UCSD-AML1 (cell line): ENCODE measurements around the gene RAB15.

Experiments
- DNase-seq: peaks from one replicate; lab custom pipeline; 2025; ENCODE audit not compliant: unreplicated experiment; lab: John Stamatoyannopoulos, UW

Gene RAB15

DNA sequence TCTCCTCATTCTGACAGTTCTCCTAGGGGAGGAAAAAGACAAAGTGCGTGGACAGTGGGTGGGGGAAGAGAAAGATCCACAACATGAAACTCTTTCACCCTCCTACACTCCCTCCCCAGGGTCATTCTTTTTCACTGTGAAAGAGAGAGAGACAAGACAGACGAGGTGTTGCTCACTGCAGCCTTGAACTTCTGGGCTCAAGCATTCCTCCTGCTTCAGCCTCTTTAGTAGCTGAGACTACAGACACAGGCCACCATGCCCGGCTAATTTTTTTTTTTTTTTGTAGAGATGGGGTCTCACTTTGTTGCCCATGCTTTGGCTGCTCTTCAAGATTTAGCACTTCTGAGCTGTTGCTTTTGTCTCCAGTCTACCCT, 32.3 kb downstream of the RAB15 start:
- DNase-seq = no peak

DNA sequence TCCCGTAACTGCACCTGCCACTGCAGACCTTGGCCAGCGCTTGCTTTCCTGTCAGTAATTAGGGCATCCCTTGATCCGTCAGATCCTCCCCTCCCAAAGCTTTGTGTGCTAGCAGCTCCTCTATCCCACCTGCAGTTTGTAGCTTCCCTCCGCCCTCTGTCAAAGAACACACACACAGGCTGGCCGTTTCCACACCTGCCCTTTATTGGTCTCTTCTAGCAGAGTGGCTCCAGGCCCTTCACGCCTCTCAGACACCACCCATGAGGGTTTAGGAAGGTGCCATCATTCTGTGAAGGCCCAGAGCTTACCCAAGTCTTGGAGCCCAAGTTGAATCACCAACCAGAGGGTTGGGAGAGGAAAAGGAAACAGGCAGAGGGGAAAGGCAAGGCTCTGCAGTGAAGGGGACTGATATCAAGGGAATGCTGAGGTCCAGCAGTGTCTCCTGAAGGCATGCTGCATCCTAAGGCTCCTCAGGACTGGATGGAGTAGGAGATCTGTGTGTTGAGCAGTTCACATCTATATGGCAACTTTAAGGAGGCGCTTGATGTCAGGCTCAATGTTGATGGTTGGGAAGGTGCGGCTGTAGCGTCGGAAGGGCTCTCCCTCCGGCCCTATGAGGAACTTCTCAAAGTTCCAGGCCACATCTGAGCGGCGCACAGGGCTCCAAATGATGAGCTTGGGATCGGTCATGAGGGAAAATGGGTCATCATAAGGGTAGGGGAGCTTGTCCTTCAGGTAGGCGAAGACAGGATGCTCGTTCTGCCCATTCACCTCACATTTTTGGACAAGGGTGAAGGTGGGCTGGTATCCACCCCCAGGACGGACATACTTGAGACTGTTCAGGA, 32.9 kb downstream of the RAB15 start:
- no peak for DNase-seq

DNA sequence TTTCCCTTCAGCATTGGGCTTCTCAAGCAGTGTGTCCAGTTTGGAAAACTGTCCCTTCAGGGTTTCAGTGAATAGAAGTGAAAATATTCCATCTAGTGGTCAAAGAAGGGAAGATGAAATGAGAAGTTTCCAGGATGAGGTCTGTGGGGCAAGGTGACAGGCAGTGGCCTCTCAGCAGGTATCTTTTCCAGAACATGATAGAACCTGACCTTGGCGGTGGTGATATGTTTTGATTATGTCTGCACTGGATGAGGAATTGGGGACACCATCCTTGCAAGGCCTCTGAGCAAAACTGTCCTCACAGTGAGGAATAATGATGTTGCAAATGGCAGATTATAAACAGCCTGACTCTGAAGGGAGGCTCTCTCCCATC, 34.3 kb downstream of the RAB15 start:
- DNase-seq = no peak

DNA sequence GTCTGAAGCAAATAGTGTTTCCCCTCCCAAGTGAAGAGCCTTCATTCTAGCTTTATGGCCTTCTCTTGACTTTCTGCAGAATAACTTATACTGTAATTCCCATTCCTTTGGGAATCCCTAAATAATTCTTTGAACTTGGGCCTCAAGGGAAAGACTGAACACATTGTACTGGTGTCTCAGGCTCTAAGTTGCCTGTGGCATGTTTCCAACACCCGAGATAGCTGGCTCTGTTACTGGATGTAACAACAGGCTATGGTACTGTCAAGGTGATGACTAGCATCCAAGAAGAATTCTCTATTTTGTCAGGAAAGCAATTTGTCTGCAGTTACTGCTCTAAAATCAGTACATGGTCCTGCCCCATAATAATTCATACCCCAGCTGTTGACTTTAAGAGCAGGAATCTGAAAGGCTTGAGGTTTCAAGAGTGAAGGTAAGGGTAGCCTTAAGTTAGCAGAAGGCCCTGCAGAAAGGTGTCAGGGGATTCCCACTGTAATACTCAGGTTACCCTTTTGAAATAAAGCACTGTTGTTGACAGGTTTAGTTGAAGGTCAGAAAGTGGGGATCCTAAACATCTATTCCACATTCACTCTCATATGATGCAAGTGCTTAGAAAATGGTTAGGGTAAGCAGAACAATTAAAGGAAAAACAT, 34.8 kb downstream of the RAB15 start:
- no peak for DNase-seq

DNA sequence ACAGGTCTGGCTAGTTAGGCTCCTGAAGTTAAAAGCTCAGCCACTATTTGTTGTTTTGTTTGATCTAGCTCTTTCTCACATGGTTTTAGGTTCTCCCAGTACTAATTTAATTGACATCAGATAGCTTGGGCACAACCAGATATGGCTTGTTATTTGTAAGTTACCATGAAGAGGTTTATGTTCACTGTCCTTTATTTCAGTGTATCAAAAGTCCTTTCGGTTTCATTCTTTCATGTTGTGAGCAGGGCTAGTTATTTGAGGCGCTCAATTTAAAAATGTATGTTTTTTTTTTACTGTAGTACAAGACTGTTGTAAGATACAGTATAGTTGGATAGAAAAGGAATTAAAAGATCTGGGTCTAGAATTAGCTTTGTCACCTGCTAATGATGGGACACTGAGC, 36.6 kb downstream of the RAB15 start:
- DNase-seq = no peak

DNA sequence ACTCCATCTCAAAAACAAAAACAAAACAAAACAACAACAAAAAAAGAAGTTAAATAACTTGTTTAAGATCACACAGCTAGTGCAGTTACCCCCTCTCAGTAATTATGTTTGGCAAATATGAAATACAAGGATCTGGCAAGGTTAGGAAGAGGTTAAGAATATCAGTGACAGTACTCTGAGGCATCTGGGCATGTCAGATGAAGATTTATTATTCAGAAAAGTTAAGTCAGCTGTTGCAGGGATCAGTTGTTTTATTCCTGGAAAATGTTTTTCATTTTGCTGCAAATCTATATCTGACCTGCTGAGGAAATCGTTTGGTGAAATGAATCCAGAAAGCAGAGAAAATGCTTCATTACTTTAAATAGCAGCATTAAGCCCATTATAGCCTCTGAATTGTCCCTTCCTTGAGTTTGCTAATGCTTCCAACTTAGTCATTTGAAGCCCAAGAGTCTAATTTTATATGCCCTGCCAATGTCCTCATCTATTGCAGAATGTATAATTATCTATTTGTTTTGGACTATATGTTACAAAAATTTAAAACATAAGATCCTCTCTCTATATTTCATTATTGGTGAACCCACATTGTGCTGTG, 37.7 kb downstream of the RAB15 start:
- no peak for DNase-seq

DNA sequence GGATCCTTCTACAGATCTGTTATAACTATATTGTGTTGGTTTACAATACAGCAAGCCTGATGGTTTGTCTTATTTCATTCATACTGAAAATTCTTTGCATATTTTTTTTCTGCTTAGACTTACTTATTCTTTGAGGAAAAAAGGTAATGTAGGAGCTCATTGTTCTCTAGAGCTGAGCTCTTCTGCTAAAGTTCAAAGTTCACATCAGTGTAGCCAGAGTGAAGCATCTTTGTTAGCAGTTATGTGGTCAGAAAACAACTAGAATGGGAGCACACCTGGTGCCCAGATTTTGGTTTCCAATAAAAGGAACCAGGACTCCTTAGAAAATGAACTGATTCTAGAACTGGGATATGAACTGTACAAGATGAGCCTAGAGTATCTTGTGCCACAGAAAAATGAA, 39.9 kb downstream of the RAB15 start:
- DNase-seq = no peak

DNA sequence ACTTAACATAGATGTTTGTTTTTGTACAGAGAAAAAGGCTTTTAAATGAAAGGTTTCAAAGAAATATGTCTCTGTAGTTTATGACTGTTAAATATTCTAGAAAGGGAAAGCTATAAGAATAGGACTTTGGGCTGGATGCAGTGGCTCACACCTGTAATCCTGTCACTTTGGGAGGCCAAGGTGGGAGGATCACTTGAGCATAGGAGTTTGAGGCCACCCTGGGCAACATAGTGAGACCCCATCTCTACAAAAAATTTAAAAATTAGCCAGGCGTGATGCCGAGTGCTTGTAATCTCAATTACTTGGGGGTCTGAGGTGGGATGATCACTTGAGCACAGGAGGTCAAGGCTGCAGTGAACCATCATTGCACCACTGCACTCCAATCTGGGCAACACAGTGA, 41.0 kb downstream of the RAB15 start:
- DNase-seq = no peak

DNA sequence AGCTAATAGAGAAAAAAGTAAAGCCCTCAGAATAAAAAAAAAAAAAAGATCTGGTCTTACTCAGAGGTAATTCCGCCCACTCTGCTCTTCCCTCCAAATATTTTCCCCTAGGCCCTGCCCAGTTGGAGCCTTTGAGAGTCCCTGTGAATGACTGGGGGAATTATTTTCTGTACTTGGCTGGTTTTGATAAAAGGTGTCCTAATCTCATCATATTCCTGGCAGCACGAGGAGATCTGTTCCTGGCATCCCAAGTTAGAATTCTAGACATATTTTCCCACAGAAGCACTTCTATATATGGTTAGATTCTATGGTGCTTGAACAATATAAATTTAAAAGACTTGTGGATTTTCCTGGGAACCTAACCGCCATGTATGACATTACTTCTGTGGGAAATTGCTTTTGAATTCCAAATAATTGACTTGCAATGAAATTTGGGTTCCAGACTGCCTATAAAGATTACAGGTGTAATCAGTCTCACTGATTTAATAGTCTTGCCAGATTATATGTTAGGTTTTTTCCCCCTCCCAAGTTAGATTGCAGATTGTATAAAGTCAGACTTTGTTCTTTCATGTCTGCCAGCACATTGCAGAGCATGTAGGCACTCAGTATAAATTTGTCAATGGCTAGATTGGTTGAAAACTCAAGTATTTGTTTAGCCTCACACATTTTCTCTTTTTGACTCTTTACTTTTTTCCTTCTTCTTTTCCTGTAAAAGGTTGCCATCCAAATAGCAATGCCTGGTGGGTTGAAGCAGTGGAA, 41.9 kb downstream of the RAB15 start:
- no peak for DNase-seq

DNA sequence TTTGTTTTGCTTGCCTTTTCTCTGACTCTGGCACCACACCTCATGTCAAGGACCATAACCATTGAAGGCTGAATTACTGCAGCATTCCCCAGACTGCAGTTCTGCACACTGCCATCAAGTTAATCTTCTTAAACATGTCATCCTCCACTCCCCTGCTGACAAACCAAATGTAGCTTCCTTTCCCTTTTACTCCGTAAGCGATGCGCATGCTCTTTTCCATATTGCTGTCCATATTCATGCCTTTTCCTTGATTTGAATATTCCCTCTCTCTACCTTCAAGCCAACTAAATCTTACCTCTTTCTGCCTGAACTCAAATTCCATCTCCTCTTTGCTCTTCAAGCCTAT, 43.1 kb downstream of the RAB15 start:
- DNase-seq = no peak

DNA sequence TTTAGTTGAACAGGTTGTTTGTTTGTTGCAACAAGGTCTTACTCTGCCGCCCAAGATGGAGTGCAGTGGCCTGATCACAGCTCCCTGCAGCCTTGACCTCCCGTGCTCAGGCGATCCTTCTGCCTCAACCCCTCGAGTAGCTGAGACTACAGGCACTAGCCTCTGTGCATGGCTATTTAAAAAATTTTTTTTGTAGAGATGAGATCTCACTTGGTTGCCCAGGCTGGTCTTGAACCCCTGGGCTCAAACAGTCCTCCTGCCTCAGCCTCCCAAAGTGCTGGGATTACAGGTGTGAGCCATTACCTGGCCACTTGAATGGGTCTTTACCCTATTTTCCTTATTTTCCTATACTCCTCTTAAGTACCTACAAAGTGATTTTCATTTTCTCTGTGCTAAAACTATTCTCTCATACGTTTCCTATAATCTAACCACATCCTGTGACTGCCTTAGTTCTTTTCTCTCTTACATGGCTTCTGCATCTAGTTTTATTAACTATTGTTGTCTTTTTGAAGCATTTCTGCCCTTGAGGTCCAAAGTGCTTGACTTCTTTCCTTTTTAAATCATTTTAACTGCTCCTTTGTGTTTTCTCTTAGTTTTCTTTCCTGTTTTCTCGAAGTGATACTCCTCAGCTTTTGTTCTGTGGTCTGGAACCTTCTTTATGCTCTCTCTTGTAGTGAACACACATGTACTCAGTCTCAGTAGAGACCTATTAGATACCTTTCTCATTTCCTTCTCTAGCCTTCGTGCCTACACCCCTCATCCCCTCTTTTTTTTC, 43.7 kb downstream of the RAB15 start:
- no peak for DNase-seq

DNA sequence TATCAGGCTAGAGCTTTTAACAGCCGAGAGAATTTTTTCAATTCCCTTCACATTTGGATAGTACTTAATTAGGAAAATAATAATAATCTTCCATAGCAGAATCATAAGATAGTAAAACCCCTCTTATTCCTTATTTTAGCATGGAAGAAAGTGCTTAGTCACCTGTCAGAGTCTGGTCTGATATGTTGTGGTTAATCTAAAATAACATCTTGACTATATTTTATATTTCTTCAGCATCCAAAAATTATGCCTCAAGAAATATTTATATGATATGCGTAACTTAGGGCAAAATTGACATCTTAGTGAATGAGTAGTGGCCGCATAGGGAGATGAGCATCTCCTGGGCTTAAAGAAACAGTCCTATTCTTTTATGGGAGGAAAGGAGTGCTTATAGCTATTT, 45.1 kb downstream of the RAB15 start:
- no peak for DNase-seq

DNA sequence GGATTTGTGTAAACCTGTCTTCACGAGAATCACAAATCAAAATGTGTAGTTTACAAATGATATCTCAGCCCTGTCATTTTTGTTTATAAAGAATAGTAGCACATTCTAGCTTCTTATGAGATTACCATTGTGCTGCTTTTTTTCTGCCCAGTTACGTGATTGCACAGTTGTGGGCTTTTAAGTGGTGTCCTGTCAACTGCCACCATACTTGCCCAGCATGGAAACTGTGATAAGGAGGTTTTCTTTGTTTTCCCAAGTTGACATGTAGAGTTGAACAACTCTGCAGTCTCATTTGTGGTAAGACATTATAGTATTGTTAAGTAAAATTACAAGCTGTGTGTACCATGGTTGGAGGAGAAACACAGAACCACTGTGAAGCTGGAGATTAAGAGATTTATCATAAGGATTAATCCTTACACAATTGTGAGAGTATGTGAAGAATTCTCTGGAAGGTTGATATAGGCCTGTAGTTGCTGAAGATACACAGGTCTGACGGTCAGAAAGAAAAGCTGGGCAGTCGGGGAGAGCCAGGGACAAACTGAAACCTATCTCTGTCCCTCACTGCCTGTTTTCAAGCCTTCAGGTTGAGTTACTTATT, 45.6 kb downstream of the RAB15 start:
- no peak for DNase-seq

DNA sequence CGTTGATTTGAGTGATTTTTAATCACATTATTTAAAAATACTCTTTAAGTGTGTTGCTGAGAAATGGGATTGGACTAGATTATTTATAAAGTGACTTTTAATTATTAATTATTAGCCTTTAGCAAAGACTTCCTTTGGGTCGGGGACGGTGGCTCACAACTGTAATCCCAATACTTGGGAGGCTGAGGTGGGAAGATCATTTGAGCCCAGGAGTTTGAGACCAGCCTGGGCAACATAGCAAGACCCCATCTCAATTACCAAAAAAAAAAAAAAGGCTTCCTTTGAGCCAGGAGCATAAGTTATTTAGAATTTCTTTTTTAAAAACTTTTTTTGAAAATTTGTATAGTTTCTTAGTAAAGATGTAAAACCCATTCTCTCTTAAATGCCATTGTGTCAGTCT, 49.1 kb downstream of the RAB15 start:
- DNase-seq = no peak

DNA sequence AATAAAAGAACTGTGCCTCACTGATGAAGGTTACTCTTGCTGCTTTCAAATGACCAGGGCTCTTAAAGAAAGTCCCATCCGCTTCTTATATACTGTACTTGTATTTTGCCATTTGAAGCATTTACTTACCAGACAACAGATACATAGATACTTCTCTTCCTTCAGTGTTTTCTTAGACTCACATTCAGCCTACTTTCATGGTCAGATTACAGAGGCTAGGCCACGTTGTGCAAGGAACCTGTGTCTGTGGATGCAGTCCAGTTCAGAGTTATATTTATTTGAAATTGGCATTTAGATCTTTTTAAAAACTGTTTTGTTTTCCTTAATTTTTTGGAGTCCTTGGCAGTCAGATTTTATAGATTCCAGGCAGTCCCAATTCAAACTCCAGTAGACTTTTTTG, 51.7 kb downstream of the RAB15 start:
- DNase-seq = no peak

DNA sequence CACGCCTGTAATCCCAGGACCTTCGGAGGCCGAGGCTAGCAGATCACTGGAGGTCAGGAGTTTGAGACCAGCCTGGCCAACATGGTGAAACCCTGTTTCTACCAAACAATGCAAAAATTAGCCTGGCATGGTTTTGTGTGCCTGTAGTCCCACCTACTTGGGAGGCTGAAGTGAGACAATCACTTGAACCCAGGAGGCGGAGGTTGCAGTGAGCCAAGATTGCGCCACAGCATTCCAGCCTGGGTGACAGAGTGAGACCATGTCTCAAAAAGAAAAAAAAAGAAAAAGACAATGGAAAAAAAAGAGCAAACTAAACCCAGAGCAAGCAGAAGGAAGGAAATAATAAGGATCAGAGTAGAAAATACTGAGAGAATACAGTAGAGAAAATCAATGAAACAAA, 52.5 kb downstream of the RAB15 start:
- no peak for DNase-seq

DNA sequence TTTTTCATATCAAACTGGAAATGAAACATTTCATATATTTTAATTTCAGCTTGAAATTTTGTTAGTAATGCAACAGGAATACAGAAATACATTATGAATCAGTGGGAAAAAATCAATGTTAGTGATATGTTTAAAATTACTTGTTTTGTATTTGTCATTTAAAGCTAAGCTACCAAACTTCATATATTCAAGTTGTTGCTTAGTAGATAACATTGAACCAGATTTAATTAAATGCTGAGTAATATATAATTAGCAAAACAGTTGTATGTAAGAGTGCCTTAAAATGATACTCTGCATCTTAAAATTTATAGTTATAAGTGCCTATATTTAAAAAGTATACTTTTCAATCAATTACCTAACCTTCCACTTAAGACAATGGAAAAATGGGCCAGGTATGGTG, 52.9 kb downstream of the RAB15 start:
- no peak for DNase-seq

DNA sequence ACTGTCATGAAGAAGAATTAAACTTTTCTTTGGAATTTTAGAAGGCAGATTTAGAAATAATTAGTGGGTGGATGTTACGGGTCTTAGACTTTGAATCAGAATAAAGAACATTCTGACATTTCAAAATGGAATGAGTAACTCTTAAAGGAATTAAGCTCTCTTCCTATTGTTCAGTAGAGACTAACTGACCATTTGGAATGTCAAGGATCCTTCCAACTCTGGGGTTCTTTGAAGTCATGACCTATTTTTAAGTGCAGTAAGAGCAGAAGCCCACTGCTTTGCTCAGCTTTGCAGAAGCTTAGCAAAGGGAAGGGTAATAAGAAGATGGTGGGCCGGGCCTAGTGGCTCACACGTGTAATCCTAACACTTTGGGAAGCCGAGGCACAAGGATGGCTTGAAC, 53.9 kb downstream of the RAB15 start:
- DNase-seq = no peak

DNA sequence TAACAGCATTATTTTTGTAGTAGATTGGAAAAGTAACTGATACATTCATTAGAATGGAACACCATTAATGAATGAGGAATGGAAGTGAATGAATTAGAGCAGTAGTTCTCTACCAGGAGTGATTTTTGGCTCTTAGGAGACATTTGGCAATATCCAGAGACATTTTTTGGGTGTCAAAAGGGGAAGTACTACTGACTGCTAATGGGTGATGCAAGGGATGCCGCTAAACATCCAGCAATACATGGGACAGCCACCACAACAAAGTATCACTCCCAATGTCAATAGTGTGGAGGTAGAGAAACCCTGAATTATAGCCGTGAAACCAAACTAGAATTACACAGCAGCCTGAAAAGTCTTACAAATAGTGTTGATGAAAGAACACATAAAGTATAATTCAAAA, 56.3 kb downstream of the RAB15 start:
- DNase-seq = no peak

DNA sequence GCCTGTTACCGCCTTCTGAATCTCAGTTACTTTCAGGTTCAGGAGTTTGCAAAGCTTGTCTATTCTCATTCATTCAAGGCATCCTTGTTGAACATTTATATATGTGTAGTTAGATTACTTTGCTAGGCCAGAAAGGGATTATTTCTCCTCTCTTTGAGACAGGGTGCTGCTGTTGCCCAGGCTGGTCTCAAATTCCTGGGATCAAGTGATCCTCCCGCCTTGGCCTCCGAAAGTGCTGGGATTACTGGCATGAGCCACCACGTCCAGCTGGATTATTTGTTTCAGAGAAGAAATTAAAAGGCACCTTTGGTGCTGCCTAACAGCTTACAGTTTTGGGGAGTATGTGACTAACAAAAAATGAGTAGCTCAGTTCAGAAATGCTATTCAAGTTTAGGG, 57.1 kb downstream of the RAB15 start:
- DNase-seq = no peak
